Stomach (tissue), 9 donors: ENCODE measurements around the gene AIG1. TPM values are rescaled to one million over a fixed set of nuclear protein-coding genes. Genes with fewer than 3 reads are reported as not detected.

Experiments used
- DNase-seq, 2 donors: peaks; one replicate each; pipeline versions ENCODE4 v3.0.0 to v3.0.0-alpha.2; 2013 to 2019
- H3K27ac ChIP-seq, 5 donors: fragments of 200-600 bp in 4 of 5; sonication (generic) in 4 of 5; one replicate each; pipeline ENCODE4 v1.5.1; 2013 to 2019; ENCODE audit warnings: mild to moderate bottlenecking in 1 of 5, moderate library complexity in 1 of 5
- H3K27me3 ChIP-seq, 3 donors: fragments of 200-600 bp; sonication (generic); one replicate each; pipeline ENCODE4 v1.5.1; 2017 to 2019; ENCODE audit warnings: mixed run types in 1 of 3
- H3K36me3 ChIP-seq, 4 donors: fragments of 200-600 bp; sonication (generic); 1 replicate in 3 of 4; 2 replicates in 1 of 4; pipeline ENCODE4 v1.5.1; 2016 to 2019
- H3K4me1 ChIP-seq, 4 donors: fragments of 200-600 bp; sonication (generic); one replicate each; pipeline ENCODE4 v1.5.1; 2016 to 2019
- H3K4me3 ChIP-seq, 4 donors: fragments of 200-600 bp; sonication (generic) in 3 of 4; one replicate each; pipeline ENCODE4 v1.5.1; 2016 to 2019; ENCODE audit warnings: mild to moderate bottlenecking in 1 of 4
- H3K9me3 ChIP-seq, 4 donors: fragments of 200-600 bp; sonication (generic); one replicate each; pipeline ENCODE4 v1.5.1; 2016 to 2019
- CTCF ChIP-seq, 7 experiments: fragments of 450-650 bp in 4 of 7; fragments of 200-600 bp in 3 of 7; sonication (generic) in 3 of 7; IDR thresholded peaks; one replicate each; pipeline ENCODE4 v1.5.1; 2016 to 2019; ENCODE audit warnings: antibody characterized with exemption in 7 of 7, control low read depth in 2 of 7, mild to moderate bottlenecking in 1 of 7
- EP300 ChIP-seq: sonication (generic); formaldehyde crosslinking; IDR thresholded peaks from one replicate; pipeline ENCODE4 v1.6.1; 2017; ENCODE audit warnings: antibody characterized with exemption
- POLR2A ChIP-seq, 4 donors: fragments of 450-650 bp; IDR thresholded peaks; one replicate each; pipeline ENCODE4 v1.6.1; 2016; ENCODE audit warnings: antibody characterized with exemption in 4 of 4, control low read depth in 2 of 4, mild to moderate bottlenecking in 1 of 4, moderate library complexity in 1 of 4
- POLR2AphosphoS5 ChIP-seq, 3 donors: sonication (generic); formaldehyde crosslinking; IDR thresholded peaks; one replicate each; pipeline ENCODE4 v1.6.1; 2016; ENCODE audit warnings: antibody characterized with exemption in 3 of 3
- WGBS, 5 donors: extraction: QIAGEN DNeasy Blood & Tissue Kit in 3 of 5; methylation state at CpG; one replicate each; pipeline versions ENCODE4 v1.1.5 to v1.1.7; 2013 to 2018; 5-methylcytosine and 5-hydroxymethylcytosine counted together
- intact Hi-C: fragments of 100-400 bp; cut with DNase I; formaldehyde crosslinking; loops from one replicate; pipeline ENCODE4 v1.15.1; 2023; ENCODE audit warnings: low total_unique reads
- polyA plus RNA-seq, 3 donors: library from polyadenylated mRNA; stranded (reverse); fragments of 200-250 nt; gene quantifications; one replicate each; pipeline ENCODE4 v1.2.3, GENCODE V29; 2013
- total RNA-seq, 5 donors: library from RNA; depleted of rRNA; stranded (reverse); fragments of >200 nt; gene quantifications; one replicate each; pipeline versions ENCODE4 v1.1.0 to v1.2.3, GENCODE V29; 2014 to 2016
- donor health status: healthy with polysubstance abuse.
- donor health status: Bipolar disorder and iron deficiency.
- donor health status: healthy.

The AIG1 gene
- total and polyA plus RNA-seq, 8 donors: 10.8 to 220 (median 29.7) TPM; not detected in 1

GRCh38 chr6:143141442-143141841, 80.8 kb downstream of the AIG1 start:
- TF ChIP-seq EP300: no peak
- TF ChIP-seq POLR2A (IDR thresholded peaks at IDR 0.05): no peak
- no peak for TF ChIP-seq POLR2AphosphoS5 (IDR thresholded peaks at IDR 0.05)
- TF ChIP-seq CTCF (IDR thresholded peaks at IDR 0.05): no peak
- intact Hi-C loops: no loop called here
- Histone ChIP-seq H3K4me3 (no peak overlapping the region), H3K4me1 (no peaks in the 10 kb centered on the region), H3K27ac (no peak overlapping the region), H3K9me3 (no peaks in the 10 kb centered on the region), H3K27me3 (no peaks in the 10 kb centered on the region), H3K36me3 (peaks cover 0 to 26% (median 16%) of the 10 kb centered on the region in 4 donors)
- 90 to 98% (median 95%) methylated on average over 2 of the region's 2 CpGs for WGBS, 5 donors
- DNase-seq: no peak

- intact Hi-C loops: no loop called here
- H3K4me3 ChIP-seq: no peak overlapping the region
- H3K27me3 ChIP-seq: no peaks in the 10 kb centered on the region
- H3K36me3 ChIP-seq: peaks cover 0 to 2% (median 0%) of the 10 kb centered on the region in 4 donors
- H3K27ac ChIP-seq: no peak overlapping the region
- WGBS, 5 donors: 74 to 82% (median 79%) methylated on average over 3 of the region's 3 CpGs
- no peaks in the 10 kb centered on the region for H3K9me3 ChIP-seq
- TF ChIP-seq POLR2A (IDR thresholded peaks at IDR 0.05): no peak
- no peak for TF ChIP-seq POLR2AphosphoS5 (IDR thresholded peaks at IDR 0.05)
- TF ChIP-seq CTCF (IDR thresholded peaks at IDR 0.05): no peak
- TF ChIP-seq EP300: no peak
- no peaks in the 10 kb centered on the region for H3K4me1 ChIP-seq
- no peak for DNase-seq
Measured at GRCh38 chr6:143146186-143146851, 85.6 kb downstream of the AIG1 start.

- H3K4me1 ChIP-seq: no peaks in the 10 kb centered on the region
- no peak for DNase-seq
- H3K36me3 ChIP-seq: peaks cover 0 to 2% (median 0%) of the 10 kb centered on the region in 4 donors
- 78 to 95% (median 93%) methylated on average over 2 of the region's 2 CpGs for WGBS, 5 donors
- TF ChIP-seq EP300 (no peak), CTCF (IDR thresholded peaks at IDR 0.05) (no peak), POLR2AphosphoS5 (IDR thresholded peaks at IDR 0.05) (no peak), POLR2A (IDR thresholded peaks at IDR 0.05) (no peak)
- no peak overlapping the region for H3K27ac ChIP-seq
- H3K4me3 ChIP-seq: no peak overlapping the region
- H3K27me3 ChIP-seq: no peaks in the 10 kb centered on the region
- intact Hi-C loops: no loop called here
- no peaks in the 10 kb centered on the region for H3K9me3 ChIP-seq
Measured at GRCh38 chr6:143149771-143150170, 89.1 kb downstream of the AIG1 start.

GRCh38 chr6:143150281-143150680, 89.6 kb downstream of the AIG1 start:
- Histone ChIP-seq H3K27ac (no peak overlapping the region), H3K9me3 (no peaks in the 10 kb centered on the region), H3K27me3 (no peaks in the 10 kb centered on the region), H3K36me3 (peaks cover 0 to 2% (median 0%) of the 10 kb centered on the region in 4 donors), H3K4me3 (no peak overlapping the region), H3K4me1 (no peaks in the 10 kb centered on the region)
- no peak for DNase-seq
- intact Hi-C loops: no loop called here
- TF ChIP-seq POLR2A (IDR thresholded peaks at IDR 0.05) (no peak), CTCF (IDR thresholded peaks at IDR 0.05) (no peak), POLR2AphosphoS5 (IDR thresholded peaks at IDR 0.05) (no peak), EP300 (no peak)
- 94 to 100% (median 95%) methylated on average over 1 of the region's 1 CpG for WGBS, 5 donors
